Fibroblast of mammary gland (primary cell): Measurements from ENCODE around the gene RAPGEF2.
"Not testable (repeated sequence)": the region's sequence is repeated elsewhere in the genome, so short reads cannot be mapped to it uniquely, and the experiment has no call there.

Experiments used
- DNase-seq: peaks from one replicate; pipeline ENCODE4 v3.0.0-alpha.2; 2010; ENCODE audit warnings: low read depth
- H3K4me3 ChIP-seq: 2 replicates; pipeline ENCODE4 v1.5.1; 2011; ENCODE audit warnings: low read depth, mild to moderate bottlenecking, low read length, moderate library complexity; ENCODE audit not compliant: control insufficient read depth
- TF ChIP-seq, protein P1 (sequence below): conservative IDR thresholded peaks from 2 replicates; pipeline ENCODE4 v1.5.1; 2011; ENCODE audit warnings: low read depth, low read length, inconsistent platforms; ENCODE audit not compliant: control insufficient read depth, insufficient read depth

RAPGEF2 gene

DNA sequence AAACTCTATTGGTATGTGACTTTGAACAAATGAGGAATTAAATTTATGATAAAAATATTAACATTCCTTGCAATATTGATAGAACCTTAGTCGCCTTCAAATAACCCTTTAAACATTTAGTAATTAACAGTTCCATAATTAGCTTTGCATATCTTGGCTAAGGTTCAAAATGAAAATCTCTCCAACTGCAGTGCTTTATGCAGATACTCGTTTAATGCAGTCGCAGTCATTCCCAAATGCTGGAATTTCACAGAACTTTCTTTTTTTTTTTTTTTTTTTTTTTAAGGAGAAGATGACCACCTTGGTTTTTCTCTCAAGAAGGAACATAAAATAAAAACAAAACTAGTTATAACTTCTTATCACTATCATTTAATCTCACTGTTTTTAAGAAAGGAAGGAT lies 5.2 kb downstream of the RAPGEF2 start:
- H3K4me3 ChIP-seq, result no peak overlapping the region
- TF ChIP-seq, protein P1, sequence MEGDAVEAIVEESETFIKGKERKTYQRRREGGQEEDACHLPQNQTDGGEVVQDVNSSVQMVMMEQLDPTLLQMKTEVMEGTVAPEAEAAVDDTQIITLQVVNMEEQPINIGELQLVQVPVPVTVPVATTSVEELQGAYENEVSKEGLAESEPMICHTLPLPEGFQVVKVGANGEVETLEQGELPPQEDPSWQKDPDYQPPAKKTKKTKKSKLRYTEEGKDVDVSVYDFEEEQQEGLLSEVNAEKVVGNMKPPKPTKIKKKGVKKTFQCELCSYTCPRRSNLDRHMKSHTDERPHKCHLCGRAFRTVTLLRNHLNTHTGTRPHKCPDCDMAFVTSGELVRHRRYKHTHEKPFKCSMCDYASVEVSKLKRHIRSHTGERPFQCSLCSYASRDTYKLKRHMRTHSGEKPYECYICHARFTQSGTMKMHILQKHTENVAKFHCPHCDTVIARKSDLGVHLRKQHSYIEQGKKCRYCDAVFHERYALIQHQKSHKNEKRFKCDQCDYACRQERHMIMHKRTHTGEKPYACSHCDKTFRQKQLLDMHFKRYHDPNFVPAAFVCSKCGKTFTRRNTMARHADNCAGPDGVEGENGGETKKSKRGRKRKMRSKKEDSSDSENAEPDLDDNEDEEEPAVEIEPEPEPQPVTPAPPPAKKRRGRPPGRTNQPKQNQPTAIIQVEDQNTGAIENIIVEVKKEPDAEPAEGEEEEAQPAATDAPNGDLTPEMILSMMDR, result no peak
- DNase-seq, result no peak

DNA sequence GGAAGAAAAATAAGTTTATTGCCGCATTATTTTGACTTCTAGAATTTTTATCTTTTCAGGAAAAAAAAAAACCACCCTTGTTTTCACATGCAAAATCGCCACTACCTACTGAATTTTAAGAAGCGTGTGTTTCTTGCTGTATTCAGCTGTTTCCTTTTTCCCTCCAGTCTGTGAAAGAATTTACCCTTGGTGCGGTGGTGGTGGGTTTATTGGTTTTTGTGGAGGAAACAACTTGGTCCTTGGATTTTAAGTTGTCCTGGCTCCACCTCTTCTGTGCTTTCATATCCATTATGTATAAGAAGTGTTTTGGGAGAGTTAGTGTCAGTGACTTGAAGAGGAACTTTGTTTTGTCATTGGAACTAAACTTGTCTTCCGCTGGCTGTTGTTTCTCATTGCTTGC lies 8.1 kb downstream of the RAPGEF2 start:
- H3K4me3 ChIP-seq, result no peak overlapping the region
- TF ChIP-seq, protein P1, result no peak
- no peak for DNase-seq

DNA sequence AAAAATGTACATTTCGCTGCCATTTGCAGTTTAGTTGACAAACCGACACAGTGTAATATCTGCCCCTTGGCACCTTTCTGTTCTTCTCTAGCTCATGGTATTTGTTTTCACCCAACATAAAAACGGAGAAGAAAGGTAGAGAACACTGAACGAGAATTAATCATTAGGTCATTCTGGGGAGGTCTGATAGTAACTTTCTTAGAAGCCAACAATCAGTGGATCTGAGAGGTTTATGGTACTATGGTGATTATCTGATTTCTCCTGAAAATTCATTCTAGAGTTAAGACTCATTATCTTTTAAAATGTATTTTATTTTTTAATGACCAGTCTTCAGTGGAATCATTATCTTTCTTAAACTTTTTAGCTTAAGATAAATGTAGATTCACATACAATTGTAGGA lies 8.5 kb downstream of the RAPGEF2 start:
- H3K4me3 ChIP-seq, result no peak overlapping the region
- DNase-seq, result no peak
- TF ChIP-seq, protein P1, result no peak

DNA sequence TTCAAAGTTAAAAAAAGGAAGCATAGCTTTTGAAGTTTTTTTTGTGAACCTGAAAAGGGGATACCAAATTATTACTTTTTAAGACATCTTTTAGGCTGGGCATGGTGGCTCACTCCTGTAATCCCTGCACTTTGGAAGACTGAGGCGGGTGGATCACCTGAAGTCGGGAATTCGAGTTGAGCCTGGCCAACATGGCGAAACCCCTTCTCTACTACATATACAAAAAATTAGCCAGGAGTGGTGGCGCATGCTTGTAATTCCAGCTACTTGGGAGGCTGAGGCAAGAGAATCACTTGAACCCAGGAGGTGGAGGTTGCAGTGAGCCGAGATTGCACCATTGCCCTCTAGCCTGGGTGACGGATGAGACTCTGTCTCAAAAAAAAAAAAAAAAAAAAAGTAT lies 10.5 kb downstream of the RAPGEF2 start:
- not testable (repeated sequence) for DNase-seq, H3K4me3 ChIP-seq

DNA sequence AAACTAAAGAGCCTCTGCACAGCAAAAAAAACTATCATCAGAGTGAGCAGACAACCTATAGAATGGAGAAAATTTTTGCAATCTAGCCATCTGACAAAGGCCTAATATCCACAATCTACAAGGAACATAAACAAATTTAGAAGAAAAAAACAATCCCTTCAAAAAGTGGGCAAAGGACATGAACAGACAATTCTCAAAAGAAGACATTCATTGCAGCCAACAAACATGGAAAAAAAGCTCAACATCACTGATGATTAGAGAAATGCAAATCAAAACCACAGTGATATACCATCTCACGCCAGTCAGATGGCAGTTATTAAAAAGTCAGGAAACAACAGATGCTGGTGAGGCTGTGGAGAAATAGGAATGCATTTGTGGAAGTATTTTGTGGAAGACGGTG lies 13.2 kb downstream of the RAPGEF2 start:
- not testable (repeated sequence) for H3K4me3 ChIP-seq, DNase-seq

DNA sequence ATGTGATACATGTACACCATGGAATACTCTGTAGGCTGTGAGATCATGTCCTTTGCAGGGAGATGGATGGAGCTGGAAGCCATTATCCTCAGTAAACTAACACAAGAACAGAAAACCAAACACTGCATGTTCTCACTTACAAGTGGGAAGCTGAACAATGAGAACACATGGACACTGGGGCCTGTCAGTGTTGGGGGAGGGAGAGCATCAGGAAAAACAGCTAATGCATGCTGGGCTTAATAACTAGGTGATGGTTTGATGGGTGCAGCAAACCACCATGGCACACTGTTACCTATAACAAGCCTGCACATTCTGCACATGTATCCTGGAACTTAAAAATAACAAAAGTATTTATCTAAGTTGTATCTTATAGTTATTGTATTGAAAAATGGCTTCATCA lies 13.8 kb downstream of the RAPGEF2 start:
- not testable (repeated sequence) for H3K4me3 ChIP-seq, DNase-seq

DNA sequence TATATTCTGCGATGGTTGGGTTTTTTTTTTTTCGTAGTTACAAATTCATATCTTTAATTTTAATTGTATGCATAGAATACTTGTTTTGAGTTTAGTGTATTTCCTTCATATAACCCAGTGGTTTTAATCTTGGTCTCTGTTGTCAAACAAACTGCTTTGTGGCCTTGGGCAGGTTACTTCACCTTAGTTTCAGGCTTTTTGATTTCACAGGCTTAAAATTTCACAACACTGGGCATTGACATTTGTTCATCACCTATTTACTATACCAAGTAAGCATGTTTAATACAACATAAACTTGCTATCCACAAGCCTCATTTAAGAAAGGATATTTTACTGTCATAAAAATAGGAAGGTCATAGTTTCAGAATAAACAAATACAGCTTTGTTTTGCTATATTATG lies 14.7 kb downstream of the RAPGEF2 start:
- H3K4me3 ChIP-seq, result no peak overlapping the region
- TF ChIP-seq, protein P1, result no peak
- DNase-seq, result no peak

DNA sequence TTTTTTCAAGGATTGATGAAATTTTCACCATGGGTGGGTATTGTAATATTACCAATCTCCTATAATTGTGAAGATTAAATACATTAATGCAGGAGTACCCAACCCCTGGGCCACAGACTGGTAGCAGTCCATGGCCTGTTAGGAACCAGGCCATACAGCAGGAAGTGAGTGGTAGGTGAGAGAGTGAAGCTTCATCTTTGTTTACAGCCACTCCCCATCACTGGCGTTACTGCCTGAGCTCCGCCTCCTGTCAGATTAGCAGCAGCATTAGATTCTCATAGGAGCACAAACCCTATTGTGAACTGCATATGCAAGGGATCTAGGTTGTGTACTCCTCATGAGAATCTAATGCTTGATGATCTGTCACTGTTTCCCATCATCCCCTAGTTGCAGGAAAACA lies 15.1 kb downstream of the RAPGEF2 start:
- TF ChIP-seq, protein P1, result no peak
- no peak for DNase-seq

DNA sequence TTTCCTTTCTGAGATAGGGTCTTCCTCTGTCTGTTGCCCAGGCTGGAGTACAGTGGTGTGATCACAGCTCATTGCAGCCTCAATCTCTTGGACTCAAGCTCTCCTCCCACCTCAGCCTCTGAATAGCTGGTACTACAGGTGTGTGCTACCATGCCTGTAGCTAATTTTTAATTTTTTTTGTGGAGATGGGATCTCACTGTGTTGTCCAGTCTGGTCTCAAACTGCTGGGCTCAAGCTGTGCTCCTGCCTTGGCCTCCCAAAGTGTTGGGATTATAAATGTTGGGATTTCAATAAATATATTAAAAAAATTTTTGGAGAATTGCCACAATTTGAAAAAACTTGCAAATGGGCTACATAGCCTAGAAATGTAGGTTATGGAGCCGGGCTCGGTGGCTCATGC lies 18.5 kb downstream of the RAPGEF2 start:
- TF ChIP-seq, protein P1, result no peak
- DNase-seq, result no peak
- no peak overlapping the region for H3K4me3 ChIP-seq

More for the DNA sequence above, 15.1 kb downstream of the RAPGEF2 start:
- no peak overlapping the region for H3K4me3 ChIP-seq
